HEK293 (cell line): ENCODE measurements around the gene HNRNPK.
A peak's percentile ranks its signal among the peaks of the same experiment; 100 is the strongest.

Experiments used
- CTCF ChIA-PET: fragments of 350-600 bp; formaldehyde crosslinking; extraction: SDS; loops from one replicate; lab custom pipeline; 2021; ENCODE audit warnings: antibody characterized with exemption; lab: Yijun Ruan, JAX
- POLR2A ChIA-PET: fragments of 300-600 bp; formaldehyde crosslinking; extraction: SDS; loops from one replicate; lab custom pipeline; 2020; ENCODE audit warnings: antibody characterized with exemption, inconsistent platforms; lab: Yijun Ruan, JAX
- H3K27ac ChIP-seq: fragments of 200-500 bp; sonication (Bioruptor generic); 2 replicates; pipeline ENCODE4 v1.5.1; 2014; ENCODE audit warnings: low read depth, low read length, control low read depth, inconsistent platforms; ENCODE audit errors: extremely low read depth
- H3K36me3 ChIP-seq, 2 experiments: fragments of 200-500 bp in 1 of 2; sonication (Bioruptor generic) in 1 of 2; 1 replicate in 1 of 2; 2 replicates in 1 of 2; pipeline ENCODE4 v1.5.1; 2014 to 2017; ENCODE audit warnings: inconsistent platforms in 2 of 2, low read length in 2 of 2; ENCODE audit not compliant: control insufficient read depth in 2 of 2, insufficient read depth in 1 of 2
- H3K4me1 ChIP-seq: fragments of 200-500 bp; sonication (Bioruptor generic); 2 replicates; pipeline ENCODE4 v1.5.1; 2014; ENCODE audit warnings: mild to moderate bottlenecking, low read length, inconsistent platforms; ENCODE audit not compliant: control insufficient read depth, insufficient read depth
- H3K4me3 ChIP-seq: 2 replicates; pipeline ENCODE4 v1.5.1; 2011; ENCODE audit warnings: low read depth, mild to moderate bottlenecking, control low read depth, low read length, moderate library complexity
- H3K9me3 ChIP-seq: fragments of 200-500 bp; sonication (Bioruptor generic); 2 replicates; pipeline ENCODE4 v1.5.1; 2014; ENCODE audit warnings: low read depth, low read length, inconsistent platforms; ENCODE audit not compliant: control insufficient read depth, insufficient read depth
- AEBP2 ChIP-seq: fragments of 450-650 bp; formaldehyde crosslinking; IDR thresholded peaks from 2 replicates; pipeline ENCODE4 v1.5.1; 2016; ENCODE audit warnings: missing biosample characterization, missing genetic modification characterization, borderline replicate concordance
- BCL11B ChIP-seq: fragments of 450-650 bp; formaldehyde crosslinking; IDR thresholded peaks from 2 replicates; pipeline ENCODE4 v1.5.1; 2016; ENCODE audit warnings: low read depth, missing biosample characterization, missing genetic modification characterization
- BCL6B ChIP-seq: fragments of 450-650 bp; formaldehyde crosslinking; IDR thresholded peaks from 2 replicates; pipeline ENCODE4 v1.5.1; 2017; ENCODE audit warnings: missing biosample characterization, missing genetic modification characterization
- GFI1B ChIP-seq: fragments of 450-650 bp; formaldehyde crosslinking; IDR thresholded peaks from 2 replicates; pipeline ENCODE4 v1.5.1; 2016; ENCODE audit warnings: missing biosample characterization, missing genetic modification characterization
- IKZF3 ChIP-seq: fragments of 450-650 bp; IDR thresholded peaks from 2 replicates; pipeline ENCODE4 v1.5.0; 2018; ENCODE audit warnings: missing biosample characterization, mild to moderate bottlenecking, missing genetic modification characterization, moderate library complexity
- MZF1 ChIP-seq: fragments of 450-650 bp; formaldehyde crosslinking; IDR thresholded peaks from 2 replicates; pipeline ENCODE4 v1.5.1; 2017; ENCODE audit warnings: missing biosample characterization, missing genetic modification characterization, borderline replicate concordance
- PATZ1 ChIP-seq: fragments of 450-650 bp; formaldehyde crosslinking; IDR thresholded peaks from 2 replicates; pipeline ENCODE4 v1.5.1; 2016; ENCODE audit warnings: missing biosample characterization, missing genetic modification characterization
- SP7 ChIP-seq: fragments of 450-650 bp; formaldehyde crosslinking; IDR thresholded peaks from 2 replicates; pipeline ENCODE4 v1.5.1; 2016; ENCODE audit warnings: missing biosample characterization, missing genetic modification characterization
- ZEB2 ChIP-seq: fragments of 450-650 bp; formaldehyde crosslinking; IDR thresholded peaks from 2 replicates; pipeline ENCODE4 v1.5.1; 2016; ENCODE audit warnings: missing biosample characterization, missing genetic modification characterization
- ZFP41 ChIP-seq: fragments of 450-650 bp; formaldehyde crosslinking; IDR thresholded peaks from 2 replicates; pipeline ENCODE4 v1.5.1; 2016; ENCODE audit warnings: missing biosample characterization, missing genetic modification characterization, borderline replicate concordance
- ZNF10 ChIP-seq: fragments of 450-650 bp; formaldehyde crosslinking; IDR thresholded peaks from 2 replicates; pipeline ENCODE4 v1.5.1; 2017; ENCODE audit warnings: missing biosample characterization, missing genetic modification characterization
- ZNF114 ChIP-seq: fragments of 450-650 bp; formaldehyde crosslinking; IDR thresholded peaks from 2 replicates; pipeline ENCODE4 v1.5.0; 2017; ENCODE audit warnings: missing biosample characterization, missing genetic modification characterization
- ZNF518A ChIP-seq: fragments of 450-650 bp; formaldehyde crosslinking; conservative IDR thresholded peaks from 2 replicates; pipeline ENCODE4 v1.5.1; 2016; ENCODE audit warnings: low read depth, missing biosample characterization, missing genetic modification characterization
- ZNF529 ChIP-seq: fragments of 450-650 bp; formaldehyde crosslinking; IDR thresholded peaks from 2 replicates; pipeline ENCODE4 v1.5.1; 2017; ENCODE audit warnings: missing genetic modification characterization, missing biosample characterization; ENCODE audit not compliant: insufficient replicate concordance
- ZNF600 ChIP-seq: fragments of 450-650 bp; formaldehyde crosslinking; IDR thresholded peaks from 2 replicates; pipeline ENCODE4 v1.5.1; 2016; ENCODE audit warnings: missing biosample characterization, missing genetic modification characterization
- ZNF623 ChIP-seq: fragments of 450-650 bp; formaldehyde crosslinking; IDR thresholded peaks from 2 replicates; pipeline ENCODE4 v1.5.1; 2016; ENCODE audit warnings: missing biosample characterization, missing genetic modification characterization
- ZNF629 ChIP-seq: fragments of 450-650 bp; formaldehyde crosslinking; IDR thresholded peaks from 2 replicates; pipeline ENCODE4 v1.5.1; 2017; ENCODE audit warnings: missing biosample characterization, missing genetic modification characterization
- ZNF785 ChIP-seq: fragments of 450-650 bp; formaldehyde crosslinking; IDR thresholded peaks from 2 replicates; pipeline ENCODE4 v1.5.1; 2016; ENCODE audit warnings: missing biosample characterization, missing genetic modification characterization
- ZSCAN30 ChIP-seq: fragments of 450-650 bp; IDR thresholded peaks from 2 replicates; pipeline ENCODE4 v1.5.1; 2018; ENCODE audit warnings: missing biosample characterization, mild to moderate bottlenecking, missing genetic modification characterization, moderate library complexity

Gene HNRNPK

GRCh38 chr9:83966209-83966582 is 13.8 kb downstream of the HNRNPK start:
- peaks cover 19 to 43% of the 10 kb centered on the region in 2 experiments for H3K36me3 ChIP-seq
- no peak overlapping the region for H3K27ac ChIP-seq
- no peak overlapping the region for H3K4me3 ChIP-seq
- POLR2A ChIA-PET = interaction anchor here (1.0 to 5.6 kb wide), 2 partner anchors 13 to 21 kb away, joined by 3 to 57 read pairs; partner anchors contain the start of genes HNRNPK and RMI1
- H3K9me3 ChIP-seq = no peaks in the 10 kb centered on the region
- CTCF ChIA-PET = interaction anchor here (0.8 kb wide), 1 partner anchor 206 kb away, joined by 5 read pairs; no protein-coding TSS in a partner anchor
- no peaks in the 10 kb centered on the region for H3K4me1 ChIP-seq
- TF ChIP-seq PATZ1 = no peak
- peak; percentile 30; the same call in 1 of the 2 replicates for TF ChIP-seq ZNF600 (tag by site-specific recombination)

GRCh38 chr9:83965350-83966208 is 14.4 kb downstream of the HNRNPK start:
- no peak overlapping the region for H3K27ac ChIP-seq
- no peak overlapping the region for H3K4me3 ChIP-seq
- ChIA-PET CTCF (interaction anchor here (0.6 to 0.7 kb wide), 2 partner anchors 208 to 326 kb away, joined by 4 read pairs; no protein-coding TSS in a partner anchor), POLR2A (interaction anchor here (1.0 to 5.6 kb wide), 3 partner anchors 9 to 18 kb away, joined by 3 to 57 read pairs (median 5); partner anchors contain the start of genes HNRNPK and RMI1)
- peaks cover 12 to 37% of the 10 kb centered on the region in 2 experiments for H3K36me3 ChIP-seq
- H3K4me1 ChIP-seq = no peaks in the 10 kb centered on the region
- no peaks in the 10 kb centered on the region for H3K9me3 ChIP-seq
- TF ChIP-seq ZNF785 = no peak
- peak; percentile 14; the same call in 1 of the 2 replicates for TF ChIP-seq PATZ1
- TF ChIP-seq MZF1 (tag by site-specific recombination) = no peak
- TF ChIP-seq ZFP41 = no peak
- no peak for TF ChIP-seq BCL11B (tag by site-specific recombination)
- no peak for TF ChIP-seq SP7
- TF ChIP-seq ZNF600 (tag by site-specific recombination) = peak; percentile 48; the same call in 1 of the 2 replicates
- TF ChIP-seq ZNF629 (tag by site-specific recombination) = peak; percentile 76
- no peak for TF ChIP-seq ZNF623 (tag by site-specific recombination)
- TF ChIP-seq ZEB2 (tag by site-specific recombination) = peak; percentile 73
- no peak for TF ChIP-seq ZNF114 (tag by site-specific recombination)
- no peak for TF ChIP-seq AEBP2 (tag by site-specific recombination)
- no peak for TF ChIP-seq ZSCAN30 (tag by site-specific recombination)
- no peak for TF ChIP-seq GFI1B
- no peak for TF ChIP-seq ZNF518A
- TF ChIP-seq ZNF10 (tag by site-specific recombination) = no peak
- no peak for TF ChIP-seq BCL6B (tag by site-specific recombination)
- TF ChIP-seq IKZF3 = peak; percentile 40; the same call in 1 of the 2 replicates
- no peak for TF ChIP-seq ZNF529
